Loucy (cell line): ENCODE data around the gene MFAP3L.

Experiments used
- H2AFZ ChIP-seq: fragments of 200-600 bp; sonication (generic); 2 replicates; pipeline ENCODE4 v1.6.0; 2016; ENCODE audit warnings: antibody characterized with exemption, mild to moderate bottlenecking, low read length, moderate library complexity
- H3F3A ChIP-seq: fragments of 200-600 bp; 2 replicates; pipeline ENCODE4 v1.6.0; 2016; ENCODE audit warnings: antibody characterized with exemption, low read depth, mild to moderate bottlenecking
- H3K27me3 ChIP-seq: fragments of 200-600 bp; sonication (generic); 2 replicates; pipeline ENCODE4 v1.6.1; 2014; ENCODE audit warnings: low read length, mild to moderate bottlenecking; ENCODE audit not compliant: insufficient read depth, poor library complexity, severe bottlenecking
- H3K36me3 ChIP-seq: fragments of 200-600 bp; sonication (generic); 2 replicates; pipeline ENCODE4 v1.6.1; 2016; ENCODE audit warnings: low read length; ENCODE audit not compliant: insufficient read depth
- H3K4me1 ChIP-seq: fragments of 200-600 bp; sonication (generic); 2 replicates; pipeline ENCODE4 v1.5.1; 2014; ENCODE audit warnings: low read length, mild to moderate bottlenecking; ENCODE audit not compliant: insufficient read depth, poor library complexity, severe bottlenecking
- H3K4me2 ChIP-seq: fragments of 200-600 bp; sonication (generic); 2 replicates; pipeline ENCODE4 v1.6.0; 2014; ENCODE audit warnings: antibody characterized with exemption, low read length, low read depth, mild to moderate bottlenecking; ENCODE audit not compliant: poor library complexity, severe bottlenecking
- H3K4me3 ChIP-seq: fragments of 200-600 bp; sonication (generic); 2 replicates; pipeline ENCODE4 v1.5.1; 2014; ENCODE audit warnings: low read length, mild to moderate bottlenecking, mixed read lengths; ENCODE audit not compliant: poor library complexity, severe bottlenecking
- H3K79me2 ChIP-seq: fragments of 200-600 bp; sonication (generic); 2 replicates; pipeline ENCODE4 v1.6.1; 2014; ENCODE audit warnings: low read length; ENCODE audit not compliant: insufficient read depth
- H3K9ac ChIP-seq: fragments of 200-600 bp; sonication (generic); 2 replicates; pipeline ENCODE4 v1.6.0; 2014; ENCODE audit warnings: mild to moderate bottlenecking, low read depth, low read length, moderate library complexity; ENCODE audit not compliant: poor library complexity, severe bottlenecking
- H3K9me2 ChIP-seq: fragments of 200-600 bp; sonication (generic); replicated peaks from 2 replicates; pipeline ENCODE4 v1.6.1; 2016; ENCODE audit warnings: low read depth, low read length, mixed read lengths
- H3K9me3 ChIP-seq: fragments of 200-600 bp; sonication (generic); 2 replicates; pipeline ENCODE4 v1.6.1; 2014; ENCODE audit warnings: mild to moderate bottlenecking, antibody characterized with exemption, low read length, low read depth; ENCODE audit not compliant: insufficient read depth
- H4K20me1 ChIP-seq: fragments of 200-600 bp; sonication (generic); 2 replicates; pipeline ENCODE4 v1.6.0; 2014; ENCODE audit warnings: antibody characterized with exemption, low read length, mild to moderate bottlenecking; ENCODE audit not compliant: insufficient read depth, poor library complexity, severe bottlenecking
- EZH2phosphoT487 ChIP-seq: fragments of 200-600 bp; IDR thresholded peaks from 2 replicates; pipeline ENCODE4 v1.6.1; 2018; ENCODE audit warnings: antibody characterized with exemption, mild to moderate bottlenecking, moderate library complexity, borderline replicate concordance
- TF ChIP-seq, protein P1 (sequence below): fragments of 200-600 bp; sonication (generic); conservative IDR thresholded peaks from 2 replicates; pipeline ENCODE4 v1.5.1; 2014; ENCODE audit warnings: mild to moderate bottlenecking, antibody characterized with exemption, low read length

The MFAP3L gene

DNA sequence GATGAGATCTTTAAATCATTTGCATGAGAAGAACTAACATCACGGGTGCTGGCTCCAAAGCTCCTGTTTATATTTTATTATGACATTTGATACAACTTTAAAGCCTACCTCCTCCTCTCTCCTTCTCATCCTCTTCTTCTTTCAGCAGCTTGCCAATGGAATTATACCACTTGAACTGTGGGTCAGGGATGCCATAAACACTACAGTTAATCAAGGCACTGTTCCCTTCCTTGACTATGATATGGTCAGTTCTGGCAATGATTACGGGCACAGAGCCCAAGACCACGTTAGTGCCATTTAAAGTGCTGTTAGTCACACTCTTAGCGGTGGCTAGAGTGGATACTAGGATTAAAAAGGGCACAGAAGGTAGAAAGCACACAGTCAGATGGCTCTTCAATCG, 20.7 kb downstream of the MFAP3L start:
- no peaks in the 10 kb centered on the region for H3F3A ChIP-seq
- no peaks in the 10 kb centered on the region for H3K9me3 ChIP-seq
- H3K9me2 ChIP-seq, result no peaks in the 10 kb centered on the region
- H2AFZ ChIP-seq, result no peak overlapping the region
- H3K4me3 ChIP-seq, result no peak overlapping the region
- no peak overlapping the region for H3K4me2 ChIP-seq
- no peaks in the 10 kb centered on the region for H3K27me3 ChIP-seq
- TF ChIP-seq EZH2phosphoT487, result no peak
- TF ChIP-seq, protein P1, sequence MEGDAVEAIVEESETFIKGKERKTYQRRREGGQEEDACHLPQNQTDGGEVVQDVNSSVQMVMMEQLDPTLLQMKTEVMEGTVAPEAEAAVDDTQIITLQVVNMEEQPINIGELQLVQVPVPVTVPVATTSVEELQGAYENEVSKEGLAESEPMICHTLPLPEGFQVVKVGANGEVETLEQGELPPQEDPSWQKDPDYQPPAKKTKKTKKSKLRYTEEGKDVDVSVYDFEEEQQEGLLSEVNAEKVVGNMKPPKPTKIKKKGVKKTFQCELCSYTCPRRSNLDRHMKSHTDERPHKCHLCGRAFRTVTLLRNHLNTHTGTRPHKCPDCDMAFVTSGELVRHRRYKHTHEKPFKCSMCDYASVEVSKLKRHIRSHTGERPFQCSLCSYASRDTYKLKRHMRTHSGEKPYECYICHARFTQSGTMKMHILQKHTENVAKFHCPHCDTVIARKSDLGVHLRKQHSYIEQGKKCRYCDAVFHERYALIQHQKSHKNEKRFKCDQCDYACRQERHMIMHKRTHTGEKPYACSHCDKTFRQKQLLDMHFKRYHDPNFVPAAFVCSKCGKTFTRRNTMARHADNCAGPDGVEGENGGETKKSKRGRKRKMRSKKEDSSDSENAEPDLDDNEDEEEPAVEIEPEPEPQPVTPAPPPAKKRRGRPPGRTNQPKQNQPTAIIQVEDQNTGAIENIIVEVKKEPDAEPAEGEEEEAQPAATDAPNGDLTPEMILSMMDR, result no peak
- no peaks in the 10 kb centered on the region for H3K79me2 ChIP-seq
- no peaks in the 10 kb centered on the region for H4K20me1 ChIP-seq
- no peaks in the 10 kb centered on the region for H3K4me1 ChIP-seq
- no peaks in the 10 kb centered on the region for H3K36me3 ChIP-seq
- no peak overlapping the region for H3K9ac ChIP-seq

DNA sequence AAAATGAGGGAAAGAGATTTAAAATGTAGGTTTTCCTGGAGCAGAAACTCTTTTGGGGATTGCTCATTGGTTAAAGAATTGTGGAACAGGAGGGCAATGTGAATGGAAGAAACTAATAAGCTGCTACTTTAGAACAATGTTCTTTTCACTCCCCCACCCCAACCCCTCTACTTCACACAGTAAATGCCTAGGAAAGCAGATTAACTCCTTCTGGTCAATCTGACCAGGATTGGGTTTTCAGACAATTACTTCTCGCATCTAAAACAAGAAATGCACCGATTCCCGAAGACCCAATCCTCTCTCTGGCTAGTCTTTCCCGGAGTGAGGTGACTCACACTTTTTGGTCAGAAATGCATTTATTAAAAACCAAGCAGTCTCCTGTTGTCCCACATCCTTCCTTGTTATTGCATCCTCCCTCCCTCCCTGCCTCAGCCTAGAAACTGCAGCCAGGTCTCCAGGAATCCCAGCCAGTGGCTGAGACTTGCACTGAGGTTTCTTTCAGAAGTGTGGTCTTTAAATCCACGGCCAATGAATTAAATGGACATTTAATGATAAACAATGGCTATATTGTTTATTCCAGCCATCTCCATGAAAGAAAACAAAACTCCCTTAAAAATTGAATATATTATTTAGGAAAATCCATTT, 21.4 kb downstream of the MFAP3L start:
- no peaks in the 10 kb centered on the region for H3F3A ChIP-seq
- H3K27me3 ChIP-seq, result no peaks in the 10 kb centered on the region
- no peaks in the 10 kb centered on the region for H3K9me3 ChIP-seq
- no peaks in the 10 kb centered on the region for H3K9me2 ChIP-seq
- no peak overlapping the region for H3K4me3 ChIP-seq
- H3K4me2 ChIP-seq, result no peak overlapping the region
- H4K20me1 ChIP-seq, result no peaks in the 10 kb centered on the region
- no peaks in the 10 kb centered on the region for H3K79me2 ChIP-seq
- H2AFZ ChIP-seq, result no peak overlapping the region
- no peaks in the 10 kb centered on the region for H3K36me3 ChIP-seq
- H3K4me1 ChIP-seq, result no peaks in the 10 kb centered on the region
- H3K9ac ChIP-seq, result no peak overlapping the region
- TF ChIP-seq EZH2phosphoT487, result no peak
- TF ChIP-seq, protein P1, result no peak

DNA sequence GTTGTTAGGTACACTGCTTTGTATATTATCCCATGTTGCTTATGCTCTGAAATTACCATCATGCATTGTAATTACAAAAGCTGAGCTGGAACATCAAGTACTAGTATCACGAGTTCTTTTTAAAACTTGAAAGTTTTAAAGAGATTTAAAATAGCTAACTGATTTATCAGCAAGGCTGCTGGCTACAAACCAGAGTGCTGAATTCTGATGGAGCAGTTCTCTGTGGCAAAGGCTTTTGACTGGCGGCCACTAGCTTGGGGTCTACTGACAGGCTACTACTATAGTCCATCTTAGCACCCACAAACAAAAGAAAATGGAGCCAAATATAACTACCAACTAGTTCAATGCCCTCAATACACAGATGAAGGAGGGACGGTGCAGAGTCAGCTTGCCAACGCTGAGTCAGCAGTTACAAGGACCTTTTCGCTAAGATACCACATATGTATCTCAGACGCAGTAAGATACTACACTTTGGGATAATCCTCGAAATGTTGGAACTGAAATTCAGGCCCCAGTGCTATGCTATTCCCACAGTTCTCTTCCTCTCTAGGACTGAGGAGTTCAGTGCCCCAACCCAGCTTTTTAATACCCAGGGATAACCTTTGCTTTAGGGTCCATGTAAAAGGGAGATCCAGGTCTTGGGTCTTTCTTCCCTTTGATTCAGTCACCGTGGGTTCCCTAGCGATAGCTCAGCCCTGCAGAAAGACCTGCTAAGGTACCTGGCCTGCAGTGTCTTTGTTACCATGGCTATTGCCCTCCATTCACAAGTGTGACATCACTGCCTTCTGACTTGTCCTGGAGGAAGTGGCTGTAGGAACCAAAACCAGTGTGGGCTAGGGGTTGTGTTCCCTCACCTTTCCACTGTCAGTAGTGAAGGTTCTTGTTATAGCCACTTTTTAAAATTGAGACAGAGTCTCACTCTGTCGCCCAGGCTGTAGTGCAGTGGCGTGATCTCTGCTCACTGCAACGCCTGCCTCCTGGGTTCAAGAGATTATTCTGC, 22.8 kb downstream of the MFAP3L start:
- Histone ChIP-seq H3F3A (no peaks in the 10 kb centered on the region), H2AFZ (no peak overlapping the region), H3K9ac (no peak overlapping the region), H4K20me1 (no peaks in the 10 kb centered on the region), H3K4me2 (no peak overlapping the region), H3K4me1 (no peaks in the 10 kb centered on the region), H3K36me3 (no peaks in the 10 kb centered on the region), H3K9me2 (no peaks in the 10 kb centered on the region), H3K27me3 (no peaks in the 10 kb centered on the region), H3K79me2 (no peaks in the 10 kb centered on the region), H3K4me3 (no peak overlapping the region), H3K9me3 (no peaks in the 10 kb centered on the region)
- no peak for TF ChIP-seq EZH2phosphoT487
- TF ChIP-seq, protein P1, result no peak
